ENCODE measurements around the gene ATP9B.

GRCh38 chr18:79315596-79315995 lies 246.4 kb downstream of the ATP9B start:
- TF ChIP-seq EP300 (IDR thresholded peaks at IDR 0.05) (no peak), POLR2AphosphoS5 (IDR thresholded peaks at IDR 0.05) (no peak)

All from sigmoid colon (tissue), 4 donors.